Vagina (tissue), 2 donors: Measurements from ENCODE around the gene TIMM10.

Source experiments
- POLR2A ChIP-seq, 2 donors: fragments of 450-650 bp; IDR thresholded peaks; one replicate each; pipeline ENCODE4 v1.6.1; 2017; ENCODE audit warnings: antibody characterized with exemption in 2 of 2, mild to moderate bottlenecking in 2 of 2, moderate library complexity in 2 of 2
- POLR2AphosphoS5 ChIP-seq, 2 donors: sonication (generic); formaldehyde crosslinking; IDR thresholded peaks; one replicate each; pipeline ENCODE4 v1.9.0; 2017; ENCODE audit warnings: antibody characterized with exemption in 2 of 2, mild to moderate bottlenecking in 2 of 2, low read depth in 1 of 2; ENCODE audit not compliant: insufficient read depth in 1 of 2
- TF ChIP-seq, protein P1 (sequence below), 3 experiments: fragments of 450-650 bp in 2 of 3; fragments of 200-600 bp in 1 of 3; sonication (generic) in 1 of 3; IDR thresholded peaks; one replicate each; pipeline ENCODE4 v1.5.1; 2017 to 2019; ENCODE audit warnings: antibody characterized with exemption in 3 of 3, mild to moderate bottlenecking in 2 of 3, moderate library complexity in 2 of 3

DNA sequence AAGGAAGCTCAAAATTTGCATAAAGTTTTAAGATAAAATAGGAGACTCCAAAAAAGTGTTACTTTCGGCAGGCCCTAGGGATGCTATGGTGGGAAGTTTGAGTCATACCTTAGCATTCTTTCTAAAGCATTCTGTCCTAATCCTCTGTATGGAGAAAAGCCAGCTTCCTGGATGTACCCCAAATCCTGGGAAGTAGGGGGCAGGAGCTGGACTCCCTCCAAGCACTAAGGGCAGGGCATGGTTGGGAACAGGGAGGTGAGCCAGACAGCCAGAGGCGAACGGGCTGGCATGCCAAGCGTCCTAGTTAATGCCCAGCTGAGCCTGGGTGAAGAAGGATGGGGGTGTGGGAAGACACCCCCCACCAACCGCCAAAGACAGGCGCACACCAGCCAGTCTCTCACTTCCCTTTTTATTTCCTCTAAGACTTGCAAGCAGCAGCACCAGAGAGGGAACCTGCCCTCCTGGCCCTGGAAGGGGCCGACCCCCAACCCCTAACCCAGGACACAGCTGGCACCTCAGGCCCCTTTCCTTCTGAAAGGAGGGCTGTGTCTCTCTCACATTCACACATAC, 46.3 kb downstream of the TIMM10 start:
- no peak for TF ChIP-seq POLR2A (IDR thresholded peaks at IDR 0.05)
- TF ChIP-seq POLR2AphosphoS5 (IDR thresholded peaks at IDR 0.05; ENCODE audit: insufficient read depth in 1 of 2, low read depth in 1 of 2), result no peak
- TF ChIP-seq, protein P1, sequence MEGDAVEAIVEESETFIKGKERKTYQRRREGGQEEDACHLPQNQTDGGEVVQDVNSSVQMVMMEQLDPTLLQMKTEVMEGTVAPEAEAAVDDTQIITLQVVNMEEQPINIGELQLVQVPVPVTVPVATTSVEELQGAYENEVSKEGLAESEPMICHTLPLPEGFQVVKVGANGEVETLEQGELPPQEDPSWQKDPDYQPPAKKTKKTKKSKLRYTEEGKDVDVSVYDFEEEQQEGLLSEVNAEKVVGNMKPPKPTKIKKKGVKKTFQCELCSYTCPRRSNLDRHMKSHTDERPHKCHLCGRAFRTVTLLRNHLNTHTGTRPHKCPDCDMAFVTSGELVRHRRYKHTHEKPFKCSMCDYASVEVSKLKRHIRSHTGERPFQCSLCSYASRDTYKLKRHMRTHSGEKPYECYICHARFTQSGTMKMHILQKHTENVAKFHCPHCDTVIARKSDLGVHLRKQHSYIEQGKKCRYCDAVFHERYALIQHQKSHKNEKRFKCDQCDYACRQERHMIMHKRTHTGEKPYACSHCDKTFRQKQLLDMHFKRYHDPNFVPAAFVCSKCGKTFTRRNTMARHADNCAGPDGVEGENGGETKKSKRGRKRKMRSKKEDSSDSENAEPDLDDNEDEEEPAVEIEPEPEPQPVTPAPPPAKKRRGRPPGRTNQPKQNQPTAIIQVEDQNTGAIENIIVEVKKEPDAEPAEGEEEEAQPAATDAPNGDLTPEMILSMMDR (IDR thresholded peaks at IDR 0.05), result no peak
